ENCODE data around the gene KCNH1. TPM values are rescaled to one million over a fixed set of nuclear protein-coding genes. Genes with fewer than 3 reads are reported as not detected.

KCNH1 gene
- total and polyA plus RNA-seq, 9 of the 15 experiments (the other 6 are each of a cell fraction or from before 2014, with no cell fraction given), result not detected

- Histone ChIP-seq H3K4me1 (replicated peaks in 1 of 2; ENCODE audit: control insufficient read depth in 2 of 2, insufficient read depth in 2 of 2, low read length in 2 of 2) (no peaks in the 10 kb centered on the region), H3K4me2 (ENCODE audit: insufficient read depth, low read length) (no peak overlapping the region), H3K79me2 (ENCODE audit: control insufficient read depth, insufficient read depth, low read length) (no peaks in the 10 kb centered on the region), H3K9me1 (ENCODE audit: control insufficient read depth, insufficient read depth, low read length) (no peaks in the 10 kb centered on the region), H3K9ac (ENCODE audit: insufficient read depth in 1 of 2, low read depth in 2 of 2, low read length in 2 of 2) (no peak overlapping the region), H2AFZ (ENCODE audit: low read depth, low read length) (no peak overlapping the region), H4K20me1 (replicated peaks; ENCODE audit: control insufficient read depth, insufficient read depth, low read length) (no peaks in the 10 kb centered on the region), H3K9me3 (replicated peaks; ENCODE audit: control insufficient read depth, insufficient read depth, low read depth, low read length) (no peaks in the 10 kb centered on the region), H3K36me3 (ENCODE audit: control insufficient read depth, insufficient read depth, low read length) (no peaks in the 10 kb centered on the region), H3K27me3 (ENCODE audit: control insufficient read depth in 2 of 2, insufficient read depth in 2 of 2, low read length in 2 of 2) (no peaks in the 10 kb centered on the region), H3K27ac (ENCODE audit: extremely low read depth, low read depth, low read length) (no peak overlapping the region), H3K4me3 (no peak overlapping the region)
- no TSS peak for BruUV-seq (replicated peaks)
- DNase-seq (ENCODE audit: extremely low read depth in 1 of 4, low spot score in 3 of 4) (no peak), ATAC-seq (no peak), FAIRE-seq (no peak)
- intact Hi-C loops (cut with micrococcal nuclease) (no loop called here), in situ Hi-C loops (cut with MboI) (no loop called here)
- CTCF ChIA-PET (ENCODE audit: low intra/inter-chr PET ratio), result no interaction called here
- POLR2A ChIA-PET, result no interaction called here
- TF ChIP-seq ZNF639 (CRISPR knock-in tag; conservative IDR thresholded peaks at IDR 0.05 in 1 of 2, IDR thresholded peaks at IDR 0.05 in 1 of 2) (no peak), ZNF77 (CRISPR knock-in tag; IDR thresholded peaks at IDR 0.05) (no peak), ZNF766 (CRISPR knock-in tag; conservative IDR thresholded peaks at IDR 0.05) (no peak), L3MBTL2 (IDR thresholded peaks at IDR 0.05) (no peak), PCBP1 (IDR thresholded peaks at IDR 0.05; ENCODE audit: low read depth, low read length, poor library complexity, severe bottlenecking) (no peak), RB1 (IDR thresholded peaks at IDR 0.05; ENCODE audit: low read depth) (no peak), PRMT5 (CRISPR knock-in tag; IDR thresholded peaks at IDR 0.05) (no peak), RCOR1 (IDR thresholded peaks at IDR 0.05; ENCODE audit: borderline replicate concordance in 1 of 2, low read depth in 2 of 2, low read length in 2 of 2) (no peak), ZBTB12 (CRISPR knock-in tag; IDR thresholded peaks at IDR 0.05) (no peak)
- 0% methylated on average over 3 of the region's 3 CpGs for WGBS (ENCODE audit: insufficient coverage, low coverage, missing lambda C conversion rate)
Observed at GRCh38 chr1:210938416-210938925, 195.5 kb downstream of the KCNH1 start.
